OCI-LY3 (cell line): Measurements from ENCODE around the gene RRM2.

Source experiments
- H2AFZ ChIP-seq: fragments of 200-600, 300-600 bp; shearing (Covaris generic); 2 replicates; pipeline ENCODE4 v1.6.0; 2014; ENCODE audit warnings: antibody characterized with exemption, low read depth, low read length
- H3K27ac ChIP-seq: fragments of 200-600, 300-600 bp; sonication (generic); 2 replicates; pipeline ENCODE4 v1.5.1; 2014; ENCODE audit warnings: mild to moderate bottlenecking, low read length, moderate library complexity, mixed read lengths
- H3K27me3 ChIP-seq: fragments of 200-600, 300-600 bp; sonication (generic); 2 replicates; pipeline ENCODE4 v1.6.1; 2014; ENCODE audit warnings: low read depth, low read length, mixed read lengths
- H3K36me3 ChIP-seq: fragments of 200-600, 300-600 bp; sonication (generic); replicated peaks from 2 replicates; pipeline ENCODE3; 2014; ENCODE audit warnings: low read depth, low read length, mixed read lengths
- H3K4me1 ChIP-seq: fragments of 300-600, 200-600 bp; sonication (generic); 2 replicates; pipeline ENCODE4 v1.6.1; 2014; ENCODE audit warnings: low read length, mixed read lengths
- H3K4me2 ChIP-seq: fragments of 200-600, 300-600 bp; sonication (generic); 2 replicates; pipeline ENCODE4 v1.6.1; 2014; ENCODE audit warnings: low read length, mixed read lengths
- H3K4me3 ChIP-seq: fragments of 300-600, 200-600 bp; sonication (generic); 2 replicates; pipeline ENCODE4 v1.5.1; 2014; ENCODE audit warnings: antibody characterized with exemption, mild to moderate bottlenecking, low read length, moderate library complexity
- H3K79me2 ChIP-seq: fragments of 300-600, 200-600 bp; shearing (Covaris generic); 2 replicates; pipeline ENCODE4 v1.6.1; 2014; ENCODE audit warnings: mild to moderate bottlenecking, low read length, mixed read lengths
- H3K9ac ChIP-seq: fragments of 300-600, 200-600 bp; shearing (Covaris generic); 2 replicates; pipeline ENCODE4 v1.6.0; 2014; ENCODE audit warnings: mild to moderate bottlenecking, low read length, moderate library complexity
- H3K9me3 ChIP-seq: fragments of 200-600, 300-600 bp; shearing (Covaris generic); 2 replicates; pipeline ENCODE4 v1.6.1; 2014; ENCODE audit warnings: low read length, mixed read lengths; ENCODE audit not compliant: insufficient read depth
- H4K20me1 ChIP-seq: fragments of 200-600, 300-600 bp; sonication (generic); 2 replicates; pipeline ENCODE4 v1.6.1; 2016; ENCODE audit warnings: low read length, mixed read lengths; ENCODE audit not compliant: insufficient read depth
- CTCF ChIP-seq: fragments of 200-600, 300-600 bp; sonication (generic); IDR thresholded peaks from 2 replicates; pipeline ENCODE4 v1.5.1; 2014; ENCODE audit warnings: antibody characterized with exemption, low read length, low read depth
- EZH2phosphoT487 ChIP-seq: fragments of 200-600 bp; shearing (Covaris generic); IDR thresholded peaks from 2 replicates; pipeline ENCODE4 v1.6.1; 2018; ENCODE audit warnings: antibody characterized with exemption, mixed run types, low read depth

RRM2 gene

GRCh38 chr2:10085668-10086059 lies 36.9 kb upstream of the RRM2 start:
- Histone ChIP-seq H4K20me1 (no peaks in the 10 kb centered on the region), H3K27ac (no peak overlapping the region), H3K4me2 (no peak overlapping the region), H3K9ac (no peak overlapping the region), H3K79me2 (no peaks in the 10 kb centered on the region), H3K4me1 (peaks cover 47% of the 10 kb centered on the region), H3K36me3 (no peaks in the 10 kb centered on the region), H2AFZ (no peak overlapping the region), H3K9me3 (no peaks in the 10 kb centered on the region), H3K27me3 (peaks cover 61% of the 10 kb centered on the region), H3K4me3 (no peak overlapping the region)
- TF ChIP-seq CTCF (no peak), EZH2phosphoT487 (no peak)

GRCh38 chr2:10086950-10087349 lies 35.6 kb upstream of the RRM2 start:
- Histone ChIP-seq H2AFZ (no peak overlapping the region), H3K36me3 (no peaks in the 10 kb centered on the region), H4K20me1 (no peaks in the 10 kb centered on the region), H3K4me1 (peaks cover 50% of the 10 kb centered on the region), H3K9ac (no peak overlapping the region), H3K4me3 (no peak overlapping the region), H3K4me2 (no peak overlapping the region), H3K27me3 (peaks cover 62% of the 10 kb centered on the region), H3K27ac (no peak overlapping the region), H3K9me3 (no peaks in the 10 kb centered on the region), H3K79me2 (no peaks in the 10 kb centered on the region)
- TF ChIP-seq EZH2phosphoT487 (no peak), CTCF (no peak)

- Histone ChIP-seq H3K27ac (no peak overlapping the region), H3K4me1 (peaks cover 46% of the 10 kb centered on the region), H3K79me2 (no peaks in the 10 kb centered on the region), H3K9me3 (no peaks in the 10 kb centered on the region), H3K9ac (no peak overlapping the region), H3K4me3 (no peak overlapping the region), H3K36me3 (no peaks in the 10 kb centered on the region), H4K20me1 (no peaks in the 10 kb centered on the region), H2AFZ (no peak overlapping the region), H3K27me3 (peaks cover 59% of the 10 kb centered on the region), H3K4me2 (no peak overlapping the region)
- TF ChIP-seq CTCF (no peak), EZH2phosphoT487 (no peak)
These were observed 35.2 kb upstream of the RRM2 start for GRCh38 chr2:10087360-10087759.

GRCh38 chr2:10089565-10090190 lies 32.9 kb upstream of the RRM2 start:
- Histone ChIP-seq H3K27ac (no peak overlapping the region), H3K27me3 (peaks cover 52% of the 10 kb centered on the region), H4K20me1 (no peaks in the 10 kb centered on the region), H3K4me3 (no peak overlapping the region), H3K9me3 (no peaks in the 10 kb centered on the region), H3K36me3 (no peaks in the 10 kb centered on the region), H3K79me2 (no peaks in the 10 kb centered on the region), H3K4me1 (peaks cover 24% of the 10 kb centered on the region), H2AFZ (no peak overlapping the region), H3K9ac (no peak overlapping the region), H3K4me2 (peak overlapping the region; percentile 40)
- no peak for TF ChIP-seq EZH2phosphoT487
- TF ChIP-seq CTCF = no peak
